Colonic mucosa (tissue), 4 donors: ENCODE data around the gene ERN1. TPM values are rescaled to one million over a fixed set of nuclear protein-coding genes. Genes with fewer than 3 reads are reported as not detected.

Experiments
- DNase-seq: peaks from one replicate; pipeline ENCODE4 v3.0.0-alpha.2; 2020
- H3K27ac ChIP-seq: fragments of 200-600 bp; one replicate; pipeline ENCODE4 v1.8.0; 2021
- H3K27me3 ChIP-seq: fragments of 200-600 bp; one replicate; pipeline ENCODE4 v1.8.0; 2021
- H3K36me3 ChIP-seq: fragments of 200-600 bp; one replicate; pipeline ENCODE4 v1.8.0; 2021
- H3K4me1 ChIP-seq: fragments of 200-600 bp; one replicate; pipeline ENCODE4 v1.8.0; 2021; ENCODE audit warnings: mild to moderate bottlenecking
- H3K4me3 ChIP-seq: fragments of 200-600 bp; one replicate; pipeline ENCODE4 v1.8.0; 2021
- H3K9ac ChIP-seq, 2 donors: one replicate each; pipeline ENCODE4 v1.7.0; 2013; ENCODE audit warnings: control low read depth in 2 of 2, low read depth in 2 of 2, low read length in 2 of 2
- H3K9me3 ChIP-seq: fragments of 200-600 bp; one replicate; pipeline ENCODE4 v1.8.0; 2021
- CTCF ChIP-seq: fragments of 200-600 bp; IDR thresholded peaks from one replicate; pipeline ENCODE4 v1.8.0; 2022; ENCODE audit warnings: antibody characterized with exemption, mild to moderate bottlenecking
- intact Hi-C: fragments of 100-400 bp; cut with DNase I; formaldehyde crosslinking; loops from one replicate; pipeline ENCODE4 v1.14.1; 2022
- total RNA-seq, 2 donors: library from RNA; stranded (reverse); fragmentation: NEBNext Ultra II Directional in 1 of 2; extraction: Animal tissue kit (Norgen Biotek cat#: 25700) in 1 of 2; gene quantifications; one replicate each; pipeline ENCODE4 v1.2.1, GENCODE V29; 2021
- donor health status: healthy.
- donor health status: DM: no; HTN: no; CAD: no.
- donor health status: DM: no; HTN: no; CAD: no.

ERN1 gene
- total RNA-seq, 2 donors from 2014 or later, result 19.2 to 19.6 TPM

DNA sequence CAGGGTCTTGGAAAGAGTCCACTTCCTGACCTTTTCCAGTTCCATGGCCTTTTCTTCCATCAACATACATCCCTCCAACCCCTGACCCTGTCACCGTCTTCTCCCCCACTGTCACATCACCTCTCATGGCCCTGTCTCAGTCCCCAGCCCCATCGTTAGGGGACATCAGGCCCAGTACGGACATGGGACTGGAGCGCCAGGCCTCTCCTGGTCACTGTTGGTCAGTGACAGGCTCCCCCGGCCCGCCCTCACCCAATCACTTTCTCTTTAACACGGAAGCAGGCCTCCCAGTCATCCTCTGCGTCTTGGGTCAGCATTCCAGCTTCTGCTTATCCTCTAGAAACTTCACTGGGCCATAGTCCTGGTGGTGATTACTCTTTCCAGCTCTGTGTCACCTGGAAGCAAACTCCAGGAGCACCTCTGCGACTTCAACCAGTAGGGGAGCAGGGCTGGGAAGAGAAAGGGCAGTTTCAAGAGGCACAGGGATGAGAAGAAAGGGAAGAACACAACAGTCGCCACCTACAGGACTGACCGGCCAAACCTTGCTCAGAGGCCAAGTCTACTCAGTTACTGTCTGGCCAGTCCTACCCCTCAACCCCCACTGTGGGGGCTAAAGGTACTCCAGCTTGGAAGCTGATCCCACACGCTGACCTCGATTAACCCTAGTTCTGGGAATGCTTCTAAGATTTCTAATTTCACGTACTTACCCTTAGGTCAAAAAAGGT lies 93.6 kb downstream of the ERN1 start:
- no peak overlapping the region for H3K27ac ChIP-seq
- no peak overlapping the region for H3K9ac ChIP-seq
- H3K4me1 ChIP-seq, result no peaks in the 10 kb centered on the region
- H3K36me3 ChIP-seq, result no peaks in the 10 kb centered on the region
- H3K4me3 ChIP-seq, result no peak overlapping the region
- no peaks in the 10 kb centered on the region for H3K9me3 ChIP-seq
- intact Hi-C loops, result no loop called here
- DNase-seq, result peak; percentile 12
- H3K27me3 ChIP-seq, result no peaks in the 10 kb centered on the region
- no peak for TF ChIP-seq CTCF

GRCh38 chr17:64032081-64032480 lies 97.9 kb downstream of the ERN1 start:
- Histone ChIP-seq H3K27me3 (no peaks in the 10 kb centered on the region), H3K36me3 (no peaks in the 10 kb centered on the region), H3K9ac (no peak overlapping the region), H3K4me3 (no peak overlapping the region), H3K4me1 (no peaks in the 10 kb centered on the region), H3K27ac (no peak overlapping the region), H3K9me3 (no peaks in the 10 kb centered on the region)
- intact Hi-C loops, result no loop called here
- peak; percentile 0 for DNase-seq
- no peak for TF ChIP-seq CTCF

DNA sequence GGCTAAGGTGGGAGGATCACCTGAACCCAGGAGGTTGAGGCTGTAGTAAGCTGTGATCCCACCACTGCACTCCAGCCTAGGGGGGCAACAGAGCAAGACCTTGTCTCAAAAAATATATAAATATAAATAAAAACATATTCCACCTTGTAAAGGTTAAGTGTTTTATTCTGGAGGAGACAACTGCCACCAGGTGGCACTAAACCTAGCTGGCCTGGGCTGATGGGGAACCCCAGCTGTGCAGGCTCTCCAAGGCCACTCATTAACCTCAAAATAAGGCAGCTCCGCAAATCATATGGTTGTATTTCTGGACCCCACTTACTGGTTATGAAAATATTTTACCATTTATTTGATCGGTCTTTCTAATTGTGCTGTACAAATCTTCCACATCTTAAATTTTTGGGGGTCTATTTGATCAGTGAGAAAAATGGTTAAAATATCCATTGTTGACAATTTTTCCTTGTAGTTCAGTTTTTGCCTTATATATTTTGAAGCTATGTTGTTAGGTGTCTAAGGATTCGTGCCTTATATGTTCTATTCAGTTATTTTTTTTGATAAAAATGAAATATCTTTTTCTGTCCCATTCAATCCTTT lies 101.0 kb downstream of the ERN1 start:
- Histone ChIP-seq H3K36me3 (no peaks in the 10 kb centered on the region), H3K27me3 (no peaks in the 10 kb centered on the region), H3K4me3 (no peak overlapping the region), H3K27ac (no peak overlapping the region), H3K9ac (no peak overlapping the region), H3K9me3 (no peaks in the 10 kb centered on the region), H3K4me1 (peaks cover 8% of the 10 kb centered on the region)
- peak; percentile 77 for TF ChIP-seq CTCF
- DNase-seq, result peak; percentile 72
- intact Hi-C loops, result loop anchor here (10.0 kb wide), 1 partner anchor 114 kb away; the partner anchor contains the start of genes CSHL1 and GH1

GRCh38 chr17:64025732-64026294 lies 104.1 kb downstream of the ERN1 start:
- intact Hi-C loops, result loop anchor here (2.0 to 10.0 kb wide), 2 partner anchors 109 to 111 kb away; partner anchors contain the start of genes CSHL1 and GH1
- TF ChIP-seq CTCF, result peak; percentile 92
- no peaks in the 10 kb centered on the region for H3K9me3 ChIP-seq
- peak overlapping the region; percentile 44 for H3K27ac ChIP-seq
- peaks cover 8% of the 10 kb centered on the region for H3K4me1 ChIP-seq
- DNase-seq, result peak; percentile 79
- no peaks in the 10 kb centered on the region for H3K27me3 ChIP-seq
- no peaks in the 10 kb centered on the region for H3K36me3 ChIP-seq
- H3K4me3 ChIP-seq, result no peak overlapping the region
- H3K9ac ChIP-seq, result no peak overlapping the region

GRCh38 chr17:64024781-64025731 lies 104.9 kb downstream of the ERN1 start:
- DNase-seq, result peak; percentile 21
- peaks cover 8% of the 10 kb centered on the region for H3K4me1 ChIP-seq
- no peaks in the 10 kb centered on the region for H3K9me3 ChIP-seq
- TF ChIP-seq CTCF, result no peak
- H3K4me3 ChIP-seq, result no peak overlapping the region
- no peak overlapping the region for H3K9ac ChIP-seq
- H3K36me3 ChIP-seq, result no peaks in the 10 kb centered on the region
- H3K27ac ChIP-seq, result peak overlapping the region; percentile 44
- intact Hi-C loops, result loop anchor here (10.0 kb wide), 1 partner anchor 110 kb away; the partner anchor contains the start of genes CSHL1 and GH1
- no peaks in the 10 kb centered on the region for H3K27me3 ChIP-seq
